Spleen (tissue), 7 donors: ENCODE measurements around the gene CRYBA1.

ENCODE experiments used
- CTCF ChIP-seq, 11 experiments: fragments of 200-600 bp in 7 of 11; fragments of 450-650 bp in 4 of 11; sonication (generic) in 4 of 11; IDR thresholded peaks in 8 of 11; conservative IDR thresholded peaks in 3 of 11; 1 replicate in 7 of 11; 2 replicates in 4 of 11; pipeline versions ENCODE4 v1.4.0 to v1.8.0; 2016 to 2021; ENCODE audit warnings: antibody characterized with exemption in 11 of 11, inconsistent platforms in 4 of 11, mild to moderate bottlenecking in 1 of 11
- POLR2A ChIP-seq, 3 donors: fragments of 450-650 bp; IDR thresholded peaks; one replicate each; pipeline ENCODE4 v1.5.1; 2017; ENCODE audit warnings: antibody characterized with exemption in 3 of 3, mild to moderate bottlenecking in 1 of 3
- donor health status: DM: no; HTN: no; CAD: no; lungs with moderate emphysema.
- donor health status: DM: no; HTN: no; CAD: no.
- donor health status: DM: no; HTN: no; CAD: no.

- TF ChIP-seq CTCF (IDR thresholded peaks at IDR 0.05 in 8 of 11, conservative IDR thresholded peaks at IDR 0.05 in 3 of 11) (no peak), POLR2A (IDR thresholded peaks at IDR 0.05) (no peak)
Measured at GRCh38 chr17:29303386-29303785, 56.7 kb downstream of the CRYBA1 start.
